ENCODE results near the gene LAMP1.

DNA sequence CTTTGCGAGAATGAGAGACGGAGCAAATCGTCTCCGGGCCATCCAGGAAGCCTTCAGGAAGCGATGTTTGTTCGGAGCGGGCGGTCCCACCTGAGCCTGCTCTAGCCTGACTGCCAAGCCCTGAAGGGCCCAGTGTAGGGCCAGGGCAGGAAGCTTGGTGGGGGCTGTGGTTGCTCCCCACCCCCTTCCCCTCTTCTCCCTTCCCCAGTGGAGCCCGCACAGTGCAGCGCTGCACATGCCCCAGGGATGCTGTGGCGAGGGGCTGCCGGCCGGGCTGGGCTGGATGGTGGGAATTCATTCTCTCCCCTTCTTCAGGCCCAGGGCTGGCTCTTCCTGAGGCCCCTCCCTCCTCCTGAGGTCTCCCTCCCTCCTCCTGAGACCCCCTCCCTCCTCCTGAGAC lies 74.0 kb downstream of the LAMP1 start:
- TF ChIP-seq, protein P1, sequence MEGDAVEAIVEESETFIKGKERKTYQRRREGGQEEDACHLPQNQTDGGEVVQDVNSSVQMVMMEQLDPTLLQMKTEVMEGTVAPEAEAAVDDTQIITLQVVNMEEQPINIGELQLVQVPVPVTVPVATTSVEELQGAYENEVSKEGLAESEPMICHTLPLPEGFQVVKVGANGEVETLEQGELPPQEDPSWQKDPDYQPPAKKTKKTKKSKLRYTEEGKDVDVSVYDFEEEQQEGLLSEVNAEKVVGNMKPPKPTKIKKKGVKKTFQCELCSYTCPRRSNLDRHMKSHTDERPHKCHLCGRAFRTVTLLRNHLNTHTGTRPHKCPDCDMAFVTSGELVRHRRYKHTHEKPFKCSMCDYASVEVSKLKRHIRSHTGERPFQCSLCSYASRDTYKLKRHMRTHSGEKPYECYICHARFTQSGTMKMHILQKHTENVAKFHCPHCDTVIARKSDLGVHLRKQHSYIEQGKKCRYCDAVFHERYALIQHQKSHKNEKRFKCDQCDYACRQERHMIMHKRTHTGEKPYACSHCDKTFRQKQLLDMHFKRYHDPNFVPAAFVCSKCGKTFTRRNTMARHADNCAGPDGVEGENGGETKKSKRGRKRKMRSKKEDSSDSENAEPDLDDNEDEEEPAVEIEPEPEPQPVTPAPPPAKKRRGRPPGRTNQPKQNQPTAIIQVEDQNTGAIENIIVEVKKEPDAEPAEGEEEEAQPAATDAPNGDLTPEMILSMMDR (conservative IDR thresholded peaks at IDR 0.05): no peak
- TF ChIP-seq ZFX (IDR thresholded peaks at IDR 0.05): no peak

All from C4-2B (cell line).